Activated CD4-positive, alpha-beta T cell treated with anti-CD3 and anti-CD28 coated beads, Interleukin-2, amount 50 U/mL, for 48 hours (primary cell): ENCODE measurements around the gene SERPINE3.

Experiments
- DNase-seq, 2 experiments: peaks; one replicate each; pipeline ENCODE4 v3.0.0-alpha.2; 2020

The SERPINE3 gene

GRCh38 chr13:51339354-51339753 is at the start of gene SERPINE3:
TSS of gene SERPINE3 (plus strand) at chr13:51339691. CDS start at chr13:51341092, 1,401 bp downstream.
- no peak for DNase-seq

- DNase-seq, result no peak
Measured at GRCh38 chr13:51291341-51291740, 48.1 kb upstream of the SERPINE3 start.

GRCh38 chr13:51292000-51292565 is 47.4 kb upstream of the SERPINE3 start:
- no peak for DNase-seq

GRCh38 chr13:51297556-51297955 is 41.9 kb upstream of the SERPINE3 start:
- DNase-seq, result no peak

GRCh38 chr13:51298812-51299211 is 40.7 kb upstream of the SERPINE3 start:
- no peak for DNase-seq

GRCh38 chr13:51303063-51303552 is 36.4 kb upstream of the SERPINE3 start:
- no peak for DNase-seq

GRCh38 chr13:51303882-51304281 is 35.6 kb upstream of the SERPINE3 start:
- no peak for DNase-seq

- no peak for DNase-seq
Measured at GRCh38 chr13:51305271-51305967, 34.1 kb upstream of the SERPINE3 start.

- no peak for DNase-seq
Measured at GRCh38 chr13:51308781-51309180, 30.7 kb upstream of the SERPINE3 start.

- no peak for DNase-seq
Measured at GRCh38 chr13:51311231-51311630, 28.3 kb upstream of the SERPINE3 start.

GRCh38 chr13:51311957-51312520 is 27.5 kb upstream of the SERPINE3 start:
- no peak for DNase-seq

- DNase-seq, result no peak
Measured at GRCh38 chr13:51313619-51314018, 25.9 kb upstream of the SERPINE3 start.

- no peak for DNase-seq
Measured at GRCh38 chr13:51317262-51317661, 22.2 kb upstream of the SERPINE3 start.

- DNase-seq, result no peak
Measured at GRCh38 chr13:51318015-51318414, 21.5 kb upstream of the SERPINE3 start.

- DNase-seq, result no peak
Measured at GRCh38 chr13:51318876-51319275, 20.6 kb upstream of the SERPINE3 start.

GRCh38 chr13:51321836-51322235 is 17.7 kb upstream of the SERPINE3 start:
- DNase-seq, result no peak

- no peak for DNase-seq
Measured at GRCh38 chr13:51322826-51323225, 16.7 kb upstream of the SERPINE3 start.

GRCh38 chr13:51323824-51324511 is 15.5 kb upstream of the SERPINE3 start:
- DNase-seq, result no peak

- DNase-seq, result no peak
Measured at GRCh38 chr13:51324714-51325420, 14.6 kb upstream of the SERPINE3 start.

GRCh38 chr13:51325837-51326236 is 13.7 kb upstream of the SERPINE3 start:
- DNase-seq, result no peak

GRCh38 chr13:51326777-51327176 is 12.7 kb upstream of the SERPINE3 start:
- DNase-seq, result no peak

- DNase-seq, result no peak
Measured at GRCh38 chr13:51327961-51328360, 11.5 kb upstream of the SERPINE3 start.

GRCh38 chr13:51328488-51328887 is 11.0 kb upstream of the SERPINE3 start:
- DNase-seq, result no peak
